Measurements from ENCODE around the gene UBE2R2.

UBE2R2 gene

GRCh38 chr9:33908749-33909148 is 91.8 kb downstream of the UBE2R2 start:
- TF ChIP-seq CTCF (conservative IDR thresholded peaks at IDR 0.05; ENCODE audit: low read length), result no peak
- DNase-seq (ENCODE audit: low read depth), result no peak
- no peak overlapping the region for H3K4me3 ChIP-seq (ENCODE audit: low read length)

- no peak for TF ChIP-seq CTCF (conservative IDR thresholded peaks at IDR 0.05; ENCODE audit: low read length)
- no peak for DNase-seq (ENCODE audit: low read depth)
- no peak overlapping the region for H3K4me3 ChIP-seq (ENCODE audit: low read length)
Measured at GRCh38 chr9:33913541-33913940, 96.6 kb downstream of the UBE2R2 start.

- TF ChIP-seq CTCF (conservative IDR thresholded peaks at IDR 0.05; ENCODE audit: low read length), result no peak
- no peak overlapping the region for H3K4me3 ChIP-seq (ENCODE audit: low read length)
- no peak for DNase-seq (ENCODE audit: low read depth)
Measured at GRCh38 chr9:33914887-33915628, 98.1 kb downstream of the UBE2R2 start.

- no peak overlapping the region for H3K4me3 ChIP-seq (ENCODE audit: low read length)
- TF ChIP-seq CTCF (conservative IDR thresholded peaks at IDR 0.05; ENCODE audit: low read length), result no peak
- DNase-seq (ENCODE audit: low read depth), result no peak
Measured at GRCh38 chr9:33917036-33917435, 100.1 kb downstream of the UBE2R2 start.

DNA sequence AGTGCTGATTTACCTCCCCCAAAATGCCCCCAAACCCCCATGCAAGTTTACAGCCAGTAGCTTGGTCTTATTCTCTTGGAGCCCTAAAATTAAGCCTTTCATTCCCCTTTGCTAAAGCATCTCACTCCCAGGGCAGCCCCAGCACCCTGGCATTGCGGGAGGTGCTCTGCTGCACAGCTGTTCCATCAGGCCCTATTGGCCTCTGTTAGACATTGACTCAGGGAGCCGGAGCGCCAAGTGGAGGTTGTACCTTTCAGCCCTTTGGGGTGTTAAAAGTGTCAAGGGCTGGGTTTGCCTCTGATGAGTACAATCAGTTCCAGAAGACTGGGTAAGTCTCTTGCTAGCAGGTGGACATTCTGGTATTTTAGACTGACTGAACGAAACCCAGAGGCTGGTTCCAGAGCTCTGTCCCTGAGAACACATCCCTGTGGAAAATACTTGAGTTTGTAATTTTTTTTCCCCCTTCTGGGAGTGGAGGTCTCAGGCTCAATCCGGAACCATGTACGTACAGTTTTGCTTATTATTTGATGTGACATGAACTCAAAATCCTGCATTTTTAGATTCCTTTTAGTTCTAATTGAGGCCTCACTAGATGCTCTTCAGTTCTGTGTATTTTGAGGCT is 102.4 kb downstream of the UBE2R2 start:
- DNase-seq (ENCODE audit: low read depth), result no peak
- TF ChIP-seq CTCF (conservative IDR thresholded peaks at IDR 0.05; ENCODE audit: low read length), result no peak
- H3K4me3 ChIP-seq (ENCODE audit: low read length), result no peak overlapping the region

DNA sequence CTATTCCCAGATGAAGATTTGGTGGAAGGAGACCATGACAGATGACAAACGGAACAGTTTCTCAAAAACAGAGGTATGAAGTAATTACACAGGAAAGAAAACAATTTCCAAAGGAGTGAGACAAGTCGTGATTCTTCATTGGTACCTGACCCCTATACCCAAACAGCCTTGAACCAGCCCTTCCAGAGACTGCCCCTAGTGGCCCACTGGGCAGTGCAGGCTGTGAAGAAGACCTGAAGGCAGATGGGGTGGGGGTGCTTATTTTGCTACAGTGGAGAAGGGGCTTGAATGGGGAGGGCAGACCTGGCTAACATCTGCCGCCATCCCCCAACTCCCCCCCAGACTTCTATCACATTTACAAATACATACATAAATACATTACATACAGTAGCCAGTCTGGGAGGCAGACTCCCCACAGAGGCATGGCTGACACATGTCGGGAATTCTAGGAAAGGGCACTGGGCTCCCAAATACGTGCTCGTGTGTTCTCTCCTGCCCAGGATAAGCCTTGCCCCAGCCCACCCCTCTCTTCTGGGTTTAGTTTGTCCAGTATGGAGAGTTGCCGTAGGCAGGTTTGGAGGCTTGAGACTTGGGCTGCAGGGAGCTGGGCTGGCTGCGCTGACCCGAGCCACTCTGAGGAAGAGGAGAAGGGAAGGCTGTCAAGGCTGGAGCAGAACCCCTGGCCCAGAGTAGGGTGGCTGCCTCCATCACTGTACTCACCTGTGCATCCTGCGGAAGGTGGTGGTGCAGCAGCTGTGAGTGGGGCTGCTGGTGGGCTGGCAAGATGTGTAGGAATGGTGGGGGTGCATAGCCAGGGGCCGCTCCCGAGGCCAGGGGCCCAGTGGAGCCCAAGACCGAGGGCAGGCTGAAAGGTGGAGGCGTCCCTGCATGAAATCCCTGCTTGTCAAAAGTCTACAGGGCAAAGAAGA is 105.3 kb downstream of the UBE2R2 start:
- DNase-seq (ENCODE audit: low read depth), result no peak
- TF ChIP-seq CTCF (conservative IDR thresholded peaks at IDR 0.05; ENCODE audit: low read length), result peak; percentile 67
- no peak overlapping the region for H3K4me3 ChIP-seq (ENCODE audit: low read length)
